ENCODE results near the gene MFSD1. TPM values are rescaled to one million over a fixed set of nuclear protein-coding genes. Genes with fewer than 3 reads are reported as not detected.
"Not testable (repeated sequence)": the region's sequence is repeated elsewhere in the genome, so short reads cannot be mapped to it uniquely, and the experiment has no call there.

The MFSD1 gene
- polyA plus RNA-seq, 1 experiment, result 89.9 TPM

DNA sequence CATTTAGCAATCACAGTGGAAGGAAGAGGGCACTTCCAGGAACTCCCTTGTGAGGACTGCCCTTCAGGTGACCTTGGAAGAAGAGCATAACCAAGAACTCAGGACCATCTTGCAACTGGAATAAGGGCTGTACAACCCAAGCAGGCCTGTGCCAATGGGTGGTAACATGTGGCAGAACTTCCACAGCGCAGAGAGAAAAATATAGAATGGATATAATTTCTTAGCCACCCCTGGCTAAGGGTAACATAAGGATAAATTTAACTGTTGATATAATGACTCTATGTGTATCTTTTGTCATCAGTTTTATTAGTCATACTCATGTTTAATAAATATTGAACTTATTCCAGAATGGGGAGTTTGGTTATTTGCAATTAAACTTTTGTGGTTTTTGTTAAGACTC, 13.4 kb upstream of the MFSD1 start:
- CTCF ChIA-PET, result interaction anchor here (0.9 to 4.1 kb wide), 19 partner anchors 10 to 248 kb away, joined by 3 to 268 read pairs (median 10); partner anchors contain the start of genes GFM1 and LXN
- DNase-seq (ENCODE audit: low read depth, low spot score), result no peak
- Histone ChIP-seq H3K27ac (ENCODE audit: low read depth, low read length) (peak overlapping the region; percentile 74), H3K4me3 (ENCODE audit: low read depth, low read length) (no peak overlapping the region), H3K27me3 (ENCODE audit: control insufficient read depth, insufficient read depth, low read length) (no peaks in the 10 kb centered on the region), H3K9me3 (ENCODE audit: control insufficient read depth, insufficient read depth, low read length) (no peaks in the 10 kb centered on the region)
- POLR2A ChIA-PET, result interaction anchor here (0.8 to 1.1 kb wide), 2 partner anchors 61 to 128 kb away, joined by 3 to 7 read pairs; no protein-coding TSS in a partner anchor
- TF ChIP-seq, protein P1, sequence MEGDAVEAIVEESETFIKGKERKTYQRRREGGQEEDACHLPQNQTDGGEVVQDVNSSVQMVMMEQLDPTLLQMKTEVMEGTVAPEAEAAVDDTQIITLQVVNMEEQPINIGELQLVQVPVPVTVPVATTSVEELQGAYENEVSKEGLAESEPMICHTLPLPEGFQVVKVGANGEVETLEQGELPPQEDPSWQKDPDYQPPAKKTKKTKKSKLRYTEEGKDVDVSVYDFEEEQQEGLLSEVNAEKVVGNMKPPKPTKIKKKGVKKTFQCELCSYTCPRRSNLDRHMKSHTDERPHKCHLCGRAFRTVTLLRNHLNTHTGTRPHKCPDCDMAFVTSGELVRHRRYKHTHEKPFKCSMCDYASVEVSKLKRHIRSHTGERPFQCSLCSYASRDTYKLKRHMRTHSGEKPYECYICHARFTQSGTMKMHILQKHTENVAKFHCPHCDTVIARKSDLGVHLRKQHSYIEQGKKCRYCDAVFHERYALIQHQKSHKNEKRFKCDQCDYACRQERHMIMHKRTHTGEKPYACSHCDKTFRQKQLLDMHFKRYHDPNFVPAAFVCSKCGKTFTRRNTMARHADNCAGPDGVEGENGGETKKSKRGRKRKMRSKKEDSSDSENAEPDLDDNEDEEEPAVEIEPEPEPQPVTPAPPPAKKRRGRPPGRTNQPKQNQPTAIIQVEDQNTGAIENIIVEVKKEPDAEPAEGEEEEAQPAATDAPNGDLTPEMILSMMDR (IDR thresholded peaks at IDR 0.05; ENCODE audit: low read depth, low read length), result no peak

DNA sequence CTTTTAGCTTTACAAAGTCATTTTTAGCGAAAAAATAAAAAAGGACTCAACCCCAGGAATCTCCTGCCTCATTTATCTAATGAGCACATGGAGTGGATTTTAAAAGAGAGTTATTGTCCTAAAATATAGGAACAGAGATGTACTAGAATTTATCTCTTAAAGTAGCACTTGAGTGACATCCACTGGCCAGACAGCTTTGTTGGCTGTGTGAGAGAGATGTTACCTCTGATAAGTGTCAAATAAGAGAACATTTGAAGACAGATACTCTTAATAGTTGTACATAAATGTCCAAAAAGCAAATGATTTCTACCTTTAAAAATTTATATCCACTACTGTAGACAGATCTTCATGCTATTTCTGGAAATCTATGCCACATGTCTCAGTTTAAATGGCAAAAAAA, 12.3 kb upstream of the MFSD1 start:
- H3K27me3 ChIP-seq (ENCODE audit: control insufficient read depth, insufficient read depth, low read length), result no peaks in the 10 kb centered on the region
- no peak for DNase-seq (ENCODE audit: low read depth, low spot score)
- TF ChIP-seq, protein P1 (IDR thresholded peaks at IDR 0.05; ENCODE audit: low read depth, low read length), result peak; percentile 58
- POLR2A ChIA-PET, result interaction anchor here (0.6 to 1.1 kb wide), 7 partner anchors 12 to 144 kb away, joined by 3 to 8 read pairs (median 3); partner anchors contain the start of gene MFSD1
- peaks cover 2% of the 10 kb centered on the region; the same call in 1 of the 2 replicates for H3K9me3 ChIP-seq (ENCODE audit: control insufficient read depth, insufficient read depth, low read length)
- CTCF ChIA-PET, result interaction anchor here (0.6 to 4.1 kb wide), 54 partner anchors 9 to 1257 kb away, joined by 3 to 268 read pairs (median 5); partner anchors contain the start of genes GFM1, LXN, MFSD1 and MLF1
- no peak overlapping the region for H3K27ac ChIP-seq (ENCODE audit: low read depth, low read length)
- H3K4me3 ChIP-seq (ENCODE audit: low read depth, low read length), result no peak overlapping the region

DNA sequence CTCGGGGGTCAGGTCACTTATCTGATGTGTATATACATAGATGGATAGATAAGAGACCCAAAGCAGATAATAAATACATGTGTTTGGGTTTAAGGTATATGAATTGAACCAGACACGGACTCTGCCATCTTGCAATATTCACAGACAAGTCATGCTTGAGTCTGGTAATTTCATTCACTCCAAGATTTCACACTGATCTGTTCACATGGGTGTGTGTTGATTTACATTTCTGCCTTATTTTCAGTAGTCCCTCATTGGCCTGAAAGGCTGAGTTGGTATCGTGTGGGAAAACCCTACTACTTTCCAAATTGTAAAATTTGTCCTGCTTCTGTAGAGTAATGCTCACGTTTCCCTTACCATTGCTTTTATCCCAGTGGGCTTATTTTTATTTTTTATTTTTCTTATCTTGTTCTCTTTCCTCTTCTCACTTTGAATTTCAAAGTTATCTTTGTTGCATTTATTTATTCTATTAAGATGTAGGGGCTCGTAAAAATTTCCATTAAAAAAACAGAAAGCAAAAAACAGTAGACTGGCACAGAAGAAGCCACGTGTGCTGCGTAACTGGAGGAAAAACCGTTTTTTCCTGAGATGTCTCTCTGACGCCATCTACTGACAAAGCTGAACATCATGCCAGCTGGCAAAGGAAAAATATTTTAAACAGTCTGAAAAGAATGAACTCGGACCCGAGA, 10.8 kb upstream of the MFSD1 start:
- Histone ChIP-seq H3K27me3 (ENCODE audit: control insufficient read depth, insufficient read depth, low read length) (no peaks in the 10 kb centered on the region), H3K27ac (ENCODE audit: low read depth, low read length) (no peak overlapping the region), H3K4me3 (ENCODE audit: low read depth, low read length) (no peak overlapping the region), H3K9me3 (ENCODE audit: control insufficient read depth, insufficient read depth, low read length) (peaks cover 5% of the 10 kb centered on the region; the same call in 1 of the 2 replicates)
- DNase-seq (ENCODE audit: low read depth, low spot score), result no peak
- CTCF ChIA-PET, result interaction anchor here (0.6 to 4.1 kb wide), 25 partner anchors 9 to 263 kb away, joined by 3 to 268 read pairs (median 4); partner anchors contain the start of gene MFSD1
- TF ChIP-seq, protein P1 (IDR thresholded peaks at IDR 0.05; ENCODE audit: low read depth, low read length), result peak; percentile 84
- POLR2A ChIA-PET, result interaction anchor here (0.7 to 1.1 kb wide), 2 partner anchors 130 to 274 kb away, joined by 3 to 6 read pairs; no protein-coding TSS in a partner anchor

DNA sequence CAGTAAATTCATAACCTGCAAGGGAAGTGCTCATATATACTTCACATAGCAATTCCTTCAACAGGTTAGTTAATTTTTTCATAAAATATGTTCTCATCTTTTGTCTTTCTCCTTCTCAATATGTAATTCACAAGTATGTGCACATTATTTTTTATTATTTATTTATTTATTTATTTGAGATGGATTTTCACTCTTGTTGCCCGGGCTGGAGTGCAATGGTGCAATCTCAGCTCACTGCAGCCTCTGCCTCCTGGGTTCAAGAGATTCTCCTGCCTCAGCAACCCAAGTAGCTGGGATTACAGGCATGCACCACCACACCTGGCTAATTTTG, 10.3 kb upstream of the MFSD1 start:
- ChIA-PET CTCF (interaction anchor here (0.6 to 4.1 kb wide), 22 partner anchors 9 to 263 kb away, joined by 3 to 268 read pairs (median 4); partner anchors contain the start of gene MFSD1), POLR2A (interaction anchor here (0.7 to 1.1 kb wide), 2 partner anchors 130 to 274 kb away, joined by 3 to 6 read pairs; no protein-coding TSS in a partner anchor)
- H3K27me3 ChIP-seq (ENCODE audit: control insufficient read depth, insufficient read depth, low read length); H3K9me3 ChIP-seq (ENCODE audit: control insufficient read depth, insufficient read depth, low read length); H3K4me3 ChIP-seq (ENCODE audit: low read depth, low read length); H3K27ac ChIP-seq (ENCODE audit: low read depth, low read length); DNase-seq (ENCODE audit: low read depth, low spot score): not testable (repeated sequence)

DNA sequence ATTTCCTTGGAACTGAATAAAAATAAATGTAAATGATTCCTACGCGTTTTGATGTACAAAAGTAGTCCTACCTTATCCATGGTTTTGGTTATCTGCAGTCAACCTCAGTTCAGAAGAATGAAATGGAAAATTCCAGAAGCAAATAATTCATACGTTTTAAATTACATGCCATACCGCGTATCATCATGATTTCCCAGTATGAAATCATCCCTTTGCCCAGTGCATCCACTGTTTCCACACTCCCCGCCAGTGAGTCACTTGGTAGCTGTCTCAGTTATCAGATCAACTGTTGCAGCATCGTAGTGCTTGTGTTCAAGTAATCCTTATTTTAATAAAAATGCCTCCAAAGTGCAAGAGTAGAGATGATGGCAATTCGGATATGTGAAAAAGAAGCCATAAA, 9.1 kb upstream of the MFSD1 start:
- H3K4me3 ChIP-seq (ENCODE audit: low read depth, low read length), result no peak overlapping the region
- ChIA-PET CTCF (interaction anchor here (0.7 to 2.9 kb wide), 4 partner anchors 9 to 253 kb away, joined by 4 to 11 read pairs (median 8); partner anchors contain the start of gene MFSD1), POLR2A (no interaction called here)
- H3K9me3 ChIP-seq (ENCODE audit: control insufficient read depth, insufficient read depth, low read length), result peaks cover 5% of the 10 kb centered on the region; the same call in 1 of the 2 replicates
- peak; percentile 72 for DNase-seq (ENCODE audit: low read depth, low spot score)
- TF ChIP-seq, protein P1 (IDR thresholded peaks at IDR 0.05; ENCODE audit: low read depth, low read length), result no peak
- no peaks in the 10 kb centered on the region for H3K27me3 ChIP-seq (ENCODE audit: control insufficient read depth, insufficient read depth, low read length)
- no peak overlapping the region for H3K27ac ChIP-seq (ENCODE audit: low read depth, low read length)

Measured in AG04450 (cell line).